HFF-Myc (cell line): ENCODE measurements around the gene PRKN.

Experiments used
- DNase-seq: peaks from one replicate; pipeline ENCODE4 v3.0.0-alpha.2; 2011; ENCODE audit warnings: low read depth; ENCODE audit errors: extremely low read depth
- H3K4me3 ChIP-seq: replicated peaks from 2 replicates; pipeline ENCODE4 v1.5.1; 2011; ENCODE audit warnings: low read depth, mild to moderate bottlenecking, control low read depth, low read length
- CTCF ChIP-seq: IDR thresholded peaks from 2 replicates; pipeline ENCODE4 v1.5.1; 2012; ENCODE audit warnings: mild to moderate bottlenecking, low read depth, low read length, control low read depth; ENCODE audit errors: missing control alignments

The PRKN gene

DNA sequence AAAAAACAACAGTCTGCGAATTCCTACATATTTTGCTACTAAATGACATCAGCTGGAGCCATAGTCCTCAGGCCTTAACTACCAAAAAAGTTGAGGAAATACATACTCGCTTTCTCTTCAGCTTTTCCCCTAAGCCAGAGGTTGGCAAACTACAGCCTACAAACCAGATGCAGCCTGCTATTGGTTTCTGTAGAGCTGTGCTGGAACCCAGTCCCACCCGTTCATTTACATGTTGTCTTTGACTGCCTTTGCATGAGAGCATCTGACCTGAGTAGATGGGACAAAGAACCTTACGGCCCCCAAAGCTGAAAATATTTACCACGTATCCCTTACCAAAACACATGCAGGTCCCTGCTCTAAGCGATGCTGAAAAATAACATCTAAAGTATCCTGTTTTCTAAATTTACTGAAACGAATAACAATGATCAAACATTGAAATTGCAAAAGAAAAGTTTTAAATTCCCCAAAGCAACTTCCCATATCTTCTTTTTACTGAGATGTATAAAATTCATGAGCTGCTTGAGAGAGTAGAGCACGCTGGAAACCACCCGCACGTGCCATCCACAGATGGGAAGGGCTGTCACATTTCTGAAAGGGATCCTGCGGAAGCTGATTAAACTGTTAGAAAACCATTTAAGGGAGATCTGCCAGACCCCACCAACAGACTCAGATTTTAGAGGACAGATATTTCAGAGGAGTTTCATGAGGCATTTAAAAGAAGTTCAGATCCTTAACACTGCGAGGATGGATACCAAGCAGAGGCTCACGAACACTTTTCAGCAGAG lies 124.1 kb downstream of the PRKN start:
- H3K4me3 ChIP-seq = no peak overlapping the region
- no peak for TF ChIP-seq CTCF
- no peak for DNase-seq

DNA sequence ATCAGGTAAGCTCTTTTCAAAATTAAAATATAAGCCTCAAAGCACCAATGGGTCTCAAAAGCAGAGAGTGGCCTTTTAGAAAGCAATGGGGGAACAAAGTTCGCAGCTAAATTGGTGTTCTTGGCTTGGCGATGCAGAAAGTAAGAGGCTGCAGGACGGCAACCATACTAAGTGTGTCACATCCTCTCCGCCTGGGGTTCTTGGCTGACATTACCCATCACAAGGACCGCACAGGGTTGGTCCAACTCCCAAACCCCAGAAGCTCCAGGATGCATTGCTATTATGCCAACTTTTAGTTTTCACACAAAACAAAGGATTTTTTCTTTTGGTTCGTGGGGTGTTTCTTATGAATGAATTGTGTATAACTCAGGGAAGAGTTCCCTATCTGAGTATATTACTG lies 124.8 kb downstream of the PRKN start:
- no peak for DNase-seq
- no peak for TF ChIP-seq CTCF
- no peak overlapping the region for H3K4me3 ChIP-seq

DNA sequence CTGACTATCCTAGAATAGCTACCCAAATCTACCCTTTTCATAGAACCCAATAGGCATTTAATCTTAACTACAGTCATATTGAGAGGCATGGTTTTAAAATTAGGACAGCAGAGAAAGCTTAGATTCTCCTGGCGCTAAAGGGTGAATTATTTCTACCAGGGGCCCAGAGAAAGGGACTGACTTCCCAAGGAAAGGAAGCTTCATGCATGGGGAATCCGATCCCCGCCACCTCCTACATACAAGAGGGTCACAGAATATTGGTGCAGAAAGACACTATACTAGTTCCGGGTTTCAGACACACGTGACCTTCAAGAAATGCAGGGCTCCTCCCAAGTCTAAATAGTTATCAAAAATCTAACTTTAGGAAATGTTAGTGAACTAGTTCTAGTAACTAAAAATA lies 130.9 kb downstream of the PRKN start:
- no peak overlapping the region for H3K4me3 ChIP-seq
- DNase-seq = no peak
- no peak for TF ChIP-seq CTCF

GRCh38 chr6:162591517-162591916 lies 136.0 kb downstream of the PRKN start:
- DNase-seq = no peak
- no peak for TF ChIP-seq CTCF
- H3K4me3 ChIP-seq = no peak overlapping the region

DNA sequence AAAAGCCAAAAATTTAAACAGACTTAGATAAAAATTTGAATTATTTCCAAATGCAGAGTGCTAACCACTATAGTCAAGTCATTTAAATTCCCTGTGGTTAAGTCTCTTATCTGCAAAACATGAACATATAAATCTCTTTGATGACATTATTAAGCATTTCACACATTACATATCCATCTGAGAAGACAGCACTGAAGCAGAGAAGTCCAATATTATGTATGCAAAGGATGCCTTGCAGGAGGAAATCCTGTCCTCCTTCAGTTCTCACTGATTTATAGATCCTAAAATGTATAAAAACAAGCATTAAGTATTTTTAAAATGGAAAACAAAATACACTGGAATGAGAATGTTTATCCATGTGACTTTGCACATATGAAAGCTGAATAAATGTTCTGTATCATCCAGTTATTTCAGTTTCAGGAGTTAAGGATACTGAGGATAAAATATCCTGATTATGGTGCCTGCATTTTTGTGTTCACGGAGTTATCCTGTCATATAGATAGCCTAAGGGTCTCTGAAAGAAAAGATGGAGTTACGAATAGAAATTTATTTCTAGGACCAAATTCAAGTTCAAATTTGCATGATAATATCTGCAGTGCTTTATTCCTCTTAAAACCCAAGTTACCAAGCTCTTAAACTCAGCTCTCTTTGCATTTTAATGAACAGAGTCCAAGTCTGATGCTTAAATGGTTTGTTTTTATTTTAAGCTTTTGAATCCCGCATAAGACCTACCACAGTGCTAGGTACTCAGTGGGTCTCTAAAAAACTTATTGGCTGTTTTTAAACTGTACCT lies 145.4 kb downstream of the PRKN start:
- no peak overlapping the region for H3K4me3 ChIP-seq
- DNase-seq = no peak
- no peak for TF ChIP-seq CTCF

GRCh38 chr6:162580619-162581018 lies 146.9 kb downstream of the PRKN start:
- no peak overlapping the region for H3K4me3 ChIP-seq
- DNase-seq = no peak
- TF ChIP-seq CTCF = no peak
